WI38 (cell line): ENCODE measurements around the gene PLD1.

Source experiments
- H3K4me3 ChIP-seq: 2 replicates; pipeline ENCODE4 v1.5.1; 2011; ENCODE audit warnings: low read depth, mild to moderate bottlenecking, control low read depth, low read length
- CTCF ChIP-seq: IDR thresholded peaks from 2 replicates; pipeline ENCODE4 v1.5.1; 2012; ENCODE audit warnings: low read depth, mild to moderate bottlenecking, control low read depth, low read length

The PLD1 gene

GRCh38 chr3:171781711-171782127 is 28.6 kb downstream of the PLD1 start:
- TF ChIP-seq CTCF, result no peak
- no peak overlapping the region for H3K4me3 ChIP-seq

GRCh38 chr3:171778493-171778892 is 31.8 kb downstream of the PLD1 start:
- H3K4me3 ChIP-seq, result no peak overlapping the region
- no peak for TF ChIP-seq CTCF

GRCh38 chr3:171777596-171777995 is 32.7 kb downstream of the PLD1 start:
- TF ChIP-seq CTCF, result no peak
- no peak overlapping the region for H3K4me3 ChIP-seq

- TF ChIP-seq CTCF, result no peak
- no peak overlapping the region for H3K4me3 ChIP-seq
Observed at GRCh38 chr3:171776839-171777583, 33.3 kb downstream of the PLD1 start.

- TF ChIP-seq CTCF, result no peak
- no peak overlapping the region for H3K4me3 ChIP-seq
Observed at GRCh38 chr3:171776411-171776810, 33.9 kb downstream of the PLD1 start.

- TF ChIP-seq CTCF, result no peak
- H3K4me3 ChIP-seq, result no peak overlapping the region
Observed at GRCh38 chr3:171775943-171776342, 34.3 kb downstream of the PLD1 start.

- no peak for TF ChIP-seq CTCF
- H3K4me3 ChIP-seq, result no peak overlapping the region
Observed at GRCh38 chr3:171774521-171774920, 35.8 kb downstream of the PLD1 start.
